ENCODE results near the gene KLHL41. TPM values are rescaled to one million over a fixed set of nuclear protein-coding genes. Genes with fewer than 3 reads are reported as not detected.

The KLHL41 gene
- polyA plus RNA-seq, 1 donor (not counting 4 experiments of a cell fraction or from before 2014, with no cell fraction given): 0.24 TPM

GRCh38 chr2:169469952-169470572, 39.4 kb upstream of the KLHL41 start:
- Histone ChIP-seq H3K36me3 (ENCODE audit: control insufficient read depth in 2 of 2, extremely low read depth in 1 of 2, insufficient read depth in 2 of 2, low read length in 2 of 2) (no peaks in the 10 kb centered on the region), H3K9ac (ENCODE audit: control insufficient read depth, extremely low read depth, insufficient read depth, low read length) (no peak overlapping the region), H3K79me2 (ENCODE audit: control insufficient read depth, insufficient read depth, low read length) (no peaks in the 10 kb centered on the region), H3K9me1 (ENCODE audit: control insufficient read depth, extremely low read depth, insufficient read depth, low read length) (no peaks in the 10 kb centered on the region), H3K4me2 (ENCODE audit: control insufficient read depth, extremely low read depth, insufficient read depth, low read depth, low read length) (no peak overlapping the region), H3K27ac (ENCODE audit: control insufficient read depth, insufficient read depth, low read length) (no peak overlapping the region), H3K9me3 (ENCODE audit: control insufficient read depth, low read depth, low read length) (no peaks in the 10 kb centered on the region), H2AFZ (ENCODE audit: control insufficient read depth, low read length) (no peak overlapping the region), H3K4me3 (ENCODE audit: control insufficient read depth in 2 of 3, extremely low read depth in 1 of 3, insufficient read depth in 2 of 3, low read depth in 1 of 3, low read length in 3 of 3) (no peak overlapping the region), H3K27me3 (ENCODE audit: control insufficient read depth, extremely low read depth, insufficient read depth, low read length) (no peaks in the 10 kb centered on the region), H3K4me1 (ENCODE audit: control insufficient read depth, extremely low read depth, insufficient read depth, low read length) (no peaks in the 10 kb centered on the region), H4K20me1 (ENCODE audit: control insufficient read depth, extremely low read depth, insufficient read depth, low read length) (no peaks in the 10 kb centered on the region)
- TF ChIP-seq EZH2 (IDR thresholded peaks at IDR 0.05; ENCODE audit: low read length): no peak
- TF ChIP-seq, protein P1, sequence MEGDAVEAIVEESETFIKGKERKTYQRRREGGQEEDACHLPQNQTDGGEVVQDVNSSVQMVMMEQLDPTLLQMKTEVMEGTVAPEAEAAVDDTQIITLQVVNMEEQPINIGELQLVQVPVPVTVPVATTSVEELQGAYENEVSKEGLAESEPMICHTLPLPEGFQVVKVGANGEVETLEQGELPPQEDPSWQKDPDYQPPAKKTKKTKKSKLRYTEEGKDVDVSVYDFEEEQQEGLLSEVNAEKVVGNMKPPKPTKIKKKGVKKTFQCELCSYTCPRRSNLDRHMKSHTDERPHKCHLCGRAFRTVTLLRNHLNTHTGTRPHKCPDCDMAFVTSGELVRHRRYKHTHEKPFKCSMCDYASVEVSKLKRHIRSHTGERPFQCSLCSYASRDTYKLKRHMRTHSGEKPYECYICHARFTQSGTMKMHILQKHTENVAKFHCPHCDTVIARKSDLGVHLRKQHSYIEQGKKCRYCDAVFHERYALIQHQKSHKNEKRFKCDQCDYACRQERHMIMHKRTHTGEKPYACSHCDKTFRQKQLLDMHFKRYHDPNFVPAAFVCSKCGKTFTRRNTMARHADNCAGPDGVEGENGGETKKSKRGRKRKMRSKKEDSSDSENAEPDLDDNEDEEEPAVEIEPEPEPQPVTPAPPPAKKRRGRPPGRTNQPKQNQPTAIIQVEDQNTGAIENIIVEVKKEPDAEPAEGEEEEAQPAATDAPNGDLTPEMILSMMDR (optimal IDR thresholded peaks at IDR 0.05 in 1 of 3, IDR thresholded peaks at IDR 0.05 in 1 of 3, conservative IDR thresholded peaks at IDR 0.05 in 1 of 3; ENCODE audit: extremely low read depth in 1 of 3, insufficient read depth in 2 of 3, low read length in 3 of 3): no peak
- FAIRE-seq: no peak
- DNase-seq (ENCODE audit: low read depth, low spot score): no peak
- dilution Hi-C loops (cut with MboI; ENCODE audit: extremely low pct_ligation_motif_present, low sequenced_read_pairs): no loop called here

DNA sequence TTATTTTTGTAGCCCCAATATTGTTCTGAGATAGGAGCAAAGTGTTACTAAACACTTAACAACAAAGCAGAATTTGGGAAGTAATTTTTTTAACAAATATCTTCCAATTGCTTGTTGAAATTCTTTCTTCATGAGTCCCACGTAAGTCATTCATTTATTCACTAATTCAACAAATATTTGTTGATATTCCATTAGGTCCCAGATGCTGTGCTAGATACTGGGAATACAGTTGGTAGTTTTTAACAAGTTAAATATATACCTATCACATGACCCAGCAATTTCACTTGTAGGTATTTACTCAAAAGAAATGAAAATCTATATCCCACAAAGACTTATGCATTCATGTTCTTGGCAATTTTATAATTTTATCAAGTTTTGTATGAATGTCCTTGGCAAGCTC, 37.3 kb upstream of the KLHL41 start:
- no peaks in the 10 kb centered on the region for H3K9me1 ChIP-seq (ENCODE audit: control insufficient read depth, extremely low read depth, insufficient read depth, low read length)
- no peak for TF ChIP-seq EZH2 (IDR thresholded peaks at IDR 0.05; ENCODE audit: low read length)
- TF ChIP-seq, protein P1 (optimal IDR thresholded peaks at IDR 0.05 in 1 of 3, IDR thresholded peaks at IDR 0.05 in 1 of 3, conservative IDR thresholded peaks at IDR 0.05 in 1 of 3; ENCODE audit: extremely low read depth in 1 of 3, insufficient read depth in 2 of 3, low read length in 3 of 3): no peak
- no peaks in the 10 kb centered on the region for H4K20me1 ChIP-seq (ENCODE audit: control insufficient read depth, extremely low read depth, insufficient read depth, low read length)
- no peaks in the 10 kb centered on the region for H3K36me3 ChIP-seq (ENCODE audit: control insufficient read depth in 2 of 2, extremely low read depth in 1 of 2, insufficient read depth in 2 of 2, low read length in 2 of 2)
- no peaks in the 10 kb centered on the region for H3K9me3 ChIP-seq (ENCODE audit: control insufficient read depth, low read depth, low read length)
- DNase-seq (ENCODE audit: low read depth, low spot score): no peak
- no peak overlapping the region for H2AFZ ChIP-seq (ENCODE audit: control insufficient read depth, low read length)
- H3K27ac ChIP-seq (ENCODE audit: control insufficient read depth, insufficient read depth, low read length): no peak overlapping the region
- dilution Hi-C loops (cut with MboI; ENCODE audit: extremely low pct_ligation_motif_present, low sequenced_read_pairs): no loop called here
- no peak for FAIRE-seq
- H3K4me3 ChIP-seq (ENCODE audit: control insufficient read depth in 2 of 3, extremely low read depth in 1 of 3, insufficient read depth in 2 of 3, low read depth in 1 of 3, low read length in 3 of 3): no peak overlapping the region
- no peaks in the 10 kb centered on the region for H3K4me1 ChIP-seq (ENCODE audit: control insufficient read depth, extremely low read depth, insufficient read depth, low read length)
- no peak overlapping the region for H3K9ac ChIP-seq (ENCODE audit: control insufficient read depth, extremely low read depth, insufficient read depth, low read length)
- no peaks in the 10 kb centered on the region for H3K27me3 ChIP-seq (ENCODE audit: control insufficient read depth, extremely low read depth, insufficient read depth, low read length)
- H3K4me2 ChIP-seq (ENCODE audit: control insufficient read depth, extremely low read depth, insufficient read depth, low read depth, low read length): no peak overlapping the region
- no peaks in the 10 kb centered on the region for H3K79me2 ChIP-seq (ENCODE audit: control insufficient read depth, insufficient read depth, low read length)
